ENCODE results near the gene ITPKA. TPM values are rescaled to one million over a fixed set of nuclear protein-coding genes. Genes with fewer than 3 reads are reported as not detected.

Gene ITPKA
- total RNA-seq, 4 donors from 2014 or later = 0.83 to 1.5 TPM; not detected in 2

DNA sequence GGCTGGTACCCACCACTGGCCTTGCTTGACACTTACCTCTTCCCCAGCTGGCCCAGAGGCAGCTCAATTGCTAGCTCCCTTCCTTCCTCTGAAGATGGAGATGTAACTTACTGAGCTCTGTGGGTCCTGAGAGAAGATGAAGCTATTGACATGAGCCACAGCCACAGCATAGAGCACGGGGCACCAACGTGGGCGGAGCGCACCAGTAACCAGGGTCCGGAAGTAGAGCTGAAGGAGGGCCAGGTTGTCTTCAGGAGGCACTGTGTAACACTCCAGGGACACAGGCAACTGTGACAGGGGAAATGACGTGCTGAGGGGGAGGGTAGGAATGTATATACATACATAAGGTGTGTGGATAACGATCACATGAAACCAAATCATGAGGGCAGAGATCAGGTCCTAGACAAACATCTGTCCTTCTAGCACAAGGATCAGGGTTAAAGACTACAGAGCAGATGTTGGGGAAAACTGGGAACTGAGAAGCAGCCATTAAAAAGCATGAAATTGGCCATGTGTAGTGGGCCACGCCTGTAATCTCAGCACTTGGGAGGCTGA lies 24.3 kb downstream of the ITPKA start:
- intact Hi-C loops (cut with DNase I) = loop anchor here (5.0 kb wide), 1 partner anchor 74 kb away; no protein-coding TSS in a partner anchor

DNA sequence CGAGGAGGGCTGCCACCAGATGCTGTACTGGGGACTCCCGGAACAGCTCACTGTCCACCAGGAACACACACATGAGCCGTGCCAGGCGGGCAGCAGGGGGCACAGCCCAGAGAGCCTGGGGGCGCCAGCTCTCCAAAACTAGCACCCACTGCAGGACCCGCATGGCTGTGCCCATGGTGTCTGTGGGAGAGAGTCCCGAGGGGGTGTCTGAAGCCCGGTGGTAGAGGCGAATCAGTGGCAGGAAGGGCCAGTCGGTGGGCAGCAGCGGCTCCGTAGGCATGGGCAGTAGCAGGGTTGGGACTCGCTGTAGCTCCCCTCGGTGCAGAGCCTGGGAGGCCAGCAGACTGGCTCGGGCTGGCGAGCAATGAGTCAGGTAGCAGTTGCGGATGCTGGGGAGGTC lies 27.0 kb downstream of the ITPKA start:
- no peak for DNase-seq
- WGBS, 2 donors = 95 to 96% methylated on average over 10 to 17 of the region's 17 CpGs
- H3K36me3 ChIP-seq = no peaks in the 10 kb centered on the region
- no peak overlapping the region for H3K4me3 ChIP-seq (replicated peaks in 1 of 3)
- H3K4me1 ChIP-seq = no peaks in the 10 kb centered on the region
- intact Hi-C loops (cut with DNase I) = no loop called here
- H3K27me3 ChIP-seq = no peaks in the 10 kb centered on the region
- H3K9me3 ChIP-seq = no peaks in the 10 kb centered on the region
- TF ChIP-seq, protein P1, sequence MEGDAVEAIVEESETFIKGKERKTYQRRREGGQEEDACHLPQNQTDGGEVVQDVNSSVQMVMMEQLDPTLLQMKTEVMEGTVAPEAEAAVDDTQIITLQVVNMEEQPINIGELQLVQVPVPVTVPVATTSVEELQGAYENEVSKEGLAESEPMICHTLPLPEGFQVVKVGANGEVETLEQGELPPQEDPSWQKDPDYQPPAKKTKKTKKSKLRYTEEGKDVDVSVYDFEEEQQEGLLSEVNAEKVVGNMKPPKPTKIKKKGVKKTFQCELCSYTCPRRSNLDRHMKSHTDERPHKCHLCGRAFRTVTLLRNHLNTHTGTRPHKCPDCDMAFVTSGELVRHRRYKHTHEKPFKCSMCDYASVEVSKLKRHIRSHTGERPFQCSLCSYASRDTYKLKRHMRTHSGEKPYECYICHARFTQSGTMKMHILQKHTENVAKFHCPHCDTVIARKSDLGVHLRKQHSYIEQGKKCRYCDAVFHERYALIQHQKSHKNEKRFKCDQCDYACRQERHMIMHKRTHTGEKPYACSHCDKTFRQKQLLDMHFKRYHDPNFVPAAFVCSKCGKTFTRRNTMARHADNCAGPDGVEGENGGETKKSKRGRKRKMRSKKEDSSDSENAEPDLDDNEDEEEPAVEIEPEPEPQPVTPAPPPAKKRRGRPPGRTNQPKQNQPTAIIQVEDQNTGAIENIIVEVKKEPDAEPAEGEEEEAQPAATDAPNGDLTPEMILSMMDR (IDR thresholded peaks at IDR 0.05) = no peak
- TF ChIP-seq POLR2A (IDR thresholded peaks at IDR 0.05) = no peak
- H3K27ac ChIP-seq = no peak overlapping the region

More for the DNA sequence above, 24.3 kb downstream of the ITPKA start:
- H3K4me3 ChIP-seq (replicated peaks in 1 of 3) = no peak overlapping the region
- H3K27me3 ChIP-seq = peaks cover 7% of the 10 kb centered on the region
- DNase-seq = no peak
- H3K4me1 ChIP-seq = peaks cover 5 to 10% of the 10 kb centered on the region in 2 donors
- H3K36me3 ChIP-seq = no peaks in the 10 kb centered on the region
- 94 to 97% methylated on average over 8 of the region's 8 CpGs for WGBS, 2 donors
- no peak overlapping the region for H3K27ac ChIP-seq
- H3K9me3 ChIP-seq = no peaks in the 10 kb centered on the region
- TF ChIP-seq POLR2A (IDR thresholded peaks at IDR 0.05) = no peak
- TF ChIP-seq, protein P1 (IDR thresholded peaks at IDR 0.05) = no peak

DNA sequence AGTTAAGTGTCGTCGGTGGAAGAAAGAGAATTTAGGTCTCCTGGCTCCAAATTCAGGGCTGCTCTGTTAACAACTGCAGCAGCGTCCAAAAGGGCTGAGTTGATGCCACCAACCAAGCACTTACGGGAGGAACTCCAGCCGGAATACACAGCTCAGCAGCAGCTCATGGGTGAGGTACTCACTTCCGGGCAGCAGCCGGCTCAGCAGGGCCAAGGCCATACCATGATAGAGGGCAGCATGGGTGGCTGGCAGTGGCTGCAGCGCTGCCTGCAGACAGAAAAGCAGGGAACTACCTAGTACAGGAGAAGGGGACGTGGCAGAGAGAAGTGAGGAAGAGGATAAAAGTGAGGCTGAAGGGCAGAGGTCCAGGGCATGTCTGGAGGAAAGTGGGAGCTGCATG lies 27.9 kb downstream of the ITPKA start:
- H3K4me1 ChIP-seq = no peaks in the 10 kb centered on the region
- H3K36me3 ChIP-seq = peaks cover under 1 to 6% of the 10 kb centered on the region in 2 donors
- no peak for TF ChIP-seq POLR2A (IDR thresholded peaks at IDR 0.05)
- TF ChIP-seq, protein P1 (IDR thresholded peaks at IDR 0.05) = no peak
- 81 to 87% methylated on average over 9 of the region's 9 CpGs for WGBS, 2 donors
- H3K4me3 ChIP-seq (replicated peaks in 1 of 3) = no peak overlapping the region
- no peak for DNase-seq
- no peak overlapping the region for H3K27ac ChIP-seq
- no peaks in the 10 kb centered on the region for H3K27me3 ChIP-seq
- H3K9me3 ChIP-seq = no peaks in the 10 kb centered on the region
- intact Hi-C loops (cut with DNase I) = no loop called here

DNA sequence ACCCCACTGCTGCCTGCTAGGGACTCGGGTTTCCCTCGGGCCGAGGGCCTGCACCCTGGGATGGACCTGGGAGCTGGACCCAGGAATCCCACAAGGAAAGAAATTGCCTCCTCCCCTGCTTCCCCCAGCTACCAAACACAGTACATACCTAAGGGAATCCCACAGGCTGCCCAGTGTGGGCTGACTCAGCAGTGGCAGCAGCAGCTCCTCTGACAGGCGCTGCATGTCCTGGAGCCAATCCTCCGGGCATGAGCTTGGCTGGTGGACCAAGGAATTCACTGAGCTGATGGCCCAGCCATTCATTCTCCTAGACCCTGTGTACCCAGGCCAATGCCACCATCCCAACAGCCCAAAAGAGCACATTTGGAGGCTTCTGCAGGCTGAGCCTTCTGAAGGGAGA lies 29.4 kb downstream of the ITPKA start:
- 60 to 75% methylated on average over 1 to 5 of the region's 5 CpGs for WGBS, 2 donors
- Histone ChIP-seq H3K27me3 (no peaks in the 10 kb centered on the region), H3K4me1 (no peaks in the 10 kb centered on the region), H3K27ac (no peak overlapping the region), H3K9me3 (no peaks in the 10 kb centered on the region), H3K4me3 (replicated peaks in 1 of 3) (no peak overlapping the region), H3K36me3 (peaks cover 11 to 20% of the 10 kb centered on the region in 2 donors)
- no peak for DNase-seq
- intact Hi-C loops (cut with DNase I) = no loop called here
- TF ChIP-seq, protein P1 (IDR thresholded peaks at IDR 0.05) = no peak
- TF ChIP-seq POLR2A (IDR thresholded peaks at IDR 0.05) = no peak

DNA sequence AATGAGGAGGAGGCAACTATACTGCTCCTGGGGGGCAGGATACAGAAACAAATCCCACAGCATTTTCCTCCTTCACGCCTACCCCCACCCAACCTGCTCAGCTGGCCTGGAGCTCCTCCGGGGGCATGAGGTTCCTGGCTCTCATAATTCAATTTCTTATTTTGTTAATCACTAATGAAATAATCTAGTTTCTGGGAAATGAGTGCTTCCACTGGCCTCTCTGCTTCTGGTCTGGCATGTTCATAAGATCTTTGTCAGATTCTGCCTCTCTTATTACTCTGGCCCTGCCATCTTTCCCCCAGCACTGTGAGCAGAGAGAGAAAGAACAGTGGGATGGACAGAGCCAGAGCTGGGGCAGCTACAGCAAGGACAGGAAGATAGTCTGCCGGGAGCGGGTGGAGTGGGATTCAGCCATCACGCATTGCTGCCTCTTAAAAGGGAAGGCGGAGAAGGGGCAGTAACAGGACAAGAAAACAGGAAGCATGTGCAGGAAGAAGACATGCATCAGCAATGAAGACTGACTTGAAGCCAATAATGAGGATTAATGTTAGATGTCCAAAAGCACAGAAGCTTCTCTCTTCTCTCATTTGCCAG lies 36.8 kb downstream of the ITPKA start:
- WGBS, 2 donors = 87 to 89% methylated on average over 6 of the region's 6 CpGs
- H3K27me3 ChIP-seq = no peaks in the 10 kb centered on the region
- TF ChIP-seq POLR2A (IDR thresholded peaks at IDR 0.05) = no peak
- TF ChIP-seq, protein P1 (IDR thresholded peaks at IDR 0.05) = no peak
- intact Hi-C loops (cut with DNase I) = no loop called here
- no peaks in the 10 kb centered on the region for H3K9me3 ChIP-seq
- DNase-seq = no peak
- H3K36me3 ChIP-seq = peaks cover 43 to 44% of the 10 kb centered on the region in 2 donors
- no peak overlapping the region for H3K27ac ChIP-seq
- no peaks in the 10 kb centered on the region for H3K4me1 ChIP-seq
- H3K4me3 ChIP-seq (replicated peaks in 1 of 3) = no peak overlapping the region

All from thyroid gland (tissue), 4 donors.